CD4-positive, alpha-beta T cell treated with Interleukin-21 for 1 hour (primary cell): ENCODE data around the gene VWF.

Source experiments
- DNase-seq: peaks from one replicate; pipeline ENCODE4 v3.0.0-alpha.2; 2020

The VWF gene

DNA sequence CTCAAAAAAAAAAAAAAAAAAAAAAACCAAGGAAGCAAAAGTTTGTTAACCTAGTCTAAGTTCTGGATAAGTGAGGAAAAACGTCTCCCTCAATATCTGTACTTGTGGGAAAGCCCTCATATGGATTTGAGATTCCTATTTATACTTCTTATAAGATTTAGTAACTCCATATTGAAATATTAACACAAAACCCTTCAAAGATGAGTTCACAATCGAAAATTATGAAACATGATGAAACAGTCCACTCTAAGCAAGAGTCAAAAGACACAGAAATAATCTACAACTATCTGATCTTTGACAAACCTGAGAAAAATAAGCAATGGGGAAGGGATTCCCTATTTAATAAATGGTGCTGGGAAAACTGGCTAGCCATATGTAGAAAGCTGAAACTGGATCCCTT is 25.2 kb downstream of the VWF start:
- no peak for DNase-seq

DNA sequence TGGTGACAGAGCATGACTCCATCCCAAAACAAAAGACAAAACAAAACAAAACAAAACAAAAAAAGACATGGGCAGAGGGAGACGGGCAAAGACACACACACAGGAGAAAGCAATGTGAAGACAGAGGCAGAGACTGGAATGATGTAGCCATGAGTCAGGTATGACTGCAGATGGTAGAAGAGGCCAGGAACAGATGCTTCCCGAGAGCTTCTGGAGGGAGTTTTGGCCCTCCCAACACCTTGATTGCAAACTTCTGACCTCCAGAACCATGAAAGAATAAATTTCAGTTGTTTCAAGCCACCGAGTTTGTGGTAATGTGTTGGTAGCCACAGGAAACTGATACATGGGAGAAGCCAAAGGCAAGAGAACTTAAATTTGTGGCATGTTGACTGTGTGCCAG is 27.1 kb downstream of the VWF start:
- no peak for DNase-seq

DNA sequence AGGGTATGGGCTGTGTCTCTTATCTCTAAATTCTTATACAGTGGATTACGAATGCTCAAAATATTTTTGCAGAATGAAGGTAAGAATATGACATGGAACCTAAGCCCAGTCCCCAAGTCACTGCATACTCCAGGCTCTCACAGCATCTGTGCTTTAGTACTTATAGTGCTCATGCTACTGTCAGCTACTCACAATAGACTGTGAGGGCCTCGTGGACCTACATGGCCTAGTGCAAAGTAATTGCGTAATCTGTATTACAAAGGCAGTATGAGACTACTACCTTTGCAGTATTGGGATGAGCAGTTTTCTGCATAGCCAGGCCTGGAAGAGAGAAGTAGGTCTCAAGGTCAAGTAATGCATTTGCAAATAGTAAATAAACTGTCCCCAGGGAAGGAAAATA is 27.9 kb downstream of the VWF start:
- DNase-seq: no peak

DNA sequence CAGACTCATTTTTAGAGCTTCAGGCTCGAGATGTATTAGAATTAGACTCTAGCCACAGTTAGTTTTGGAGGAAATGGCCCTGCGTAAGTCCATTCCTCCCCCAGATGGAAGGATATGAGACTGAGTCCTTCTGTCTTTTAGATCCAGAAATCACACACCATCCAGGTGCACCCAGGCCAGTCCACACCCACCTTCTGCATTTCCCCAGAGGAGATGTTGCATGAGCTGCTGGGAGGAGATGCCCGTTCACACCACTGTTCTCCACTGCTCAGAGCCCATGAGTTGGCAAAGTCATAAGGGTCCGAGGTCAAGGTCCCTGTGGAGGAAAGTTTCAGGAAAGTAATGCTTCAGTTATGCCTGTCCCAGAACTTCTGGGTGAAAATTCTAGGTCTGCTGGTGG is 29.2 kb downstream of the VWF start:
- no peak for DNase-seq

GRCh38 chr12:6093764-6094163 is 30.7 kb downstream of the VWF start:
- no peak for DNase-seq

- DNase-seq: no peak
Measured at GRCh38 chr12:6092784-6093722, 31.4 kb downstream of the VWF start.

- no peak for DNase-seq
Measured at GRCh38 chr12:6091786-6092566, 32.5 kb downstream of the VWF start.

GRCh38 chr12:6090803-6091202 is 33.7 kb downstream of the VWF start:
- DNase-seq: no peak

GRCh38 chr12:6088921-6089747 is 35.3 kb downstream of the VWF start:
- DNase-seq: no peak

DNA sequence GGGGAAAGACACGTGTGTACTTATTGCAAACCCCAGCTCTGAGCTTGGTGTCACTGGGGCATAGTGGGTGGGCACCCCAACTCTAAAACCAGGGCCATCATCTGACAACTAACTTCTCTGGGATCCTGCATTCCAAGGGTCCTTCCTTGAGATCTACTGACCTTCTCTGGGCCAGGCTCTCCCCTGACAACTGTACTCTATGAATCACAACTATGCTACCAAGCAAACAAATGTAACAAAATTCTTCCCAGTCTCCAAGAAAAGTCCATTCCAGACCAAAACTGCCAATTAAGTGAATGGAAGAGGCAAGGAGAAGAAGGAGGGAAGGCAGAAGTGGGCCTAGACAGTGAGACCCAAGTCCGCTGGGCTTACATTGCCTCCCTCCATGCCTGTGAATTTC is 38.2 kb downstream of the VWF start:
- no peak for DNase-seq

DNA sequence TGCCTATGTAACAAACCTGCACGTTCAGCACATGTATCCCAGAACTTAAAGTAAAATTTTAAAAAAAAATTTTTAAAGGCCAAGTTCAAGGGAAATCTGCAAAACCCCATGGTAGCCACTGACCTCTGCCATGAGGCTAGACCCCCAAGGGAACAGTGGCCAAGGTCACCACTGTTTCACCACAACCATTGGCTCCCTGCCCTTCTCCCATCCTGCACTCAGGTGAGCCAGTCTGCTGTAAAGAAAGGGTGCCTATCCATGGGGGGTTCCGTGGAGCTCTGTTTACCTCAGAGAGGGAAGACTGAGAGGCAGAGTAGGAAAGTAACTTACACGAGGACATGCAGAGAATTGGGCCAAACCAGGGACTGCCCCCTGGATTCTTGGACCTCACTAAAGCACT is 38.6 kb downstream of the VWF start:
- no peak for DNase-seq

DNA sequence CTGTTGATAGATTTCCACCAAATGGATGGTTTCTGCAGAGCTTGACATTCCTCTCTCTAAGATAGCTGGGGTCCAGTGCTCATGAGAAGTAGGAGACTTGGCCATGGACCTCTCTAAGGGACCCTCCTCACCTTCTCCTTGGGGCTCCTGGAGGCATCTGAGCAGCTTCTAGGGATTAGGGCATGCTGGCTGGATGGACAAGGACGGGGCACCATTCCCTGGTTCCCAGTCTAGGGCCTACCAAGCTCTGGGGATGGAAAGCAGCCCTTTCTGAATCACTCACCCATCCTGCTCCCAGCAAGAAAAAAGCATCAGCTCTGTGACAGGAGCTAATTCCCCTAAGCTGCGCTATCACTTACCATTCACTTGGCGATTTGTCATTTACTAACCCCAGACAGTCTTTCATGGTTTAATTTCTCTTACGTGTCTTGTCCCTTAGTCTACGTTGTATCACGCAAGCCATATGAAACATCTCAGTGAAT is 39.5 kb downstream of the VWF start:
- no peak for DNase-seq

GRCh38 chr12:6084261-6084968 is 40.1 kb downstream of the VWF start:
- DNase-seq: no peak

GRCh38 chr12:6083601-6084000 is 40.9 kb downstream of the VWF start:
- no peak for DNase-seq

DNA sequence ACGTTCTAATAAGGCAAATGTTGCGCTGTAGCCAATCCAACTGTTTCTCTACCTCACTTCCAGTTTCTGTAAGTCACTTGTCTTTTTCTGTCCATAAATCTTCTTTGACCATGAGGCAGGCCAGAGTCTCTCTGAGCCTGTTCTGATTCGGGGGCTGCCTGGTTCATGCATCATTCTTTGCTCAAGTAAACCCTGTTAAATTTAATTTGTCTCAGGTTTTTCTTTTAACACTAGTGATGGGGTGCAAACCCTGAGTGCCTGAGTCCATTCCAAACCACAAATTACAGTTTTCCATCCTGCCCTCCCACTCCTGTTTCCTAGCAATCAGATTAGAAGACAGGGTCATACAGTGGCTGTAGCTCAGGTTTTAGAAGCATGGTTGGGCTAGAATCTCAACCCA is 41.9 kb downstream of the VWF start:
- DNase-seq: no peak

GRCh38 chr12:6080149-6081045 is 44.1 kb downstream of the VWF start:
- DNase-seq: no peak

DNA sequence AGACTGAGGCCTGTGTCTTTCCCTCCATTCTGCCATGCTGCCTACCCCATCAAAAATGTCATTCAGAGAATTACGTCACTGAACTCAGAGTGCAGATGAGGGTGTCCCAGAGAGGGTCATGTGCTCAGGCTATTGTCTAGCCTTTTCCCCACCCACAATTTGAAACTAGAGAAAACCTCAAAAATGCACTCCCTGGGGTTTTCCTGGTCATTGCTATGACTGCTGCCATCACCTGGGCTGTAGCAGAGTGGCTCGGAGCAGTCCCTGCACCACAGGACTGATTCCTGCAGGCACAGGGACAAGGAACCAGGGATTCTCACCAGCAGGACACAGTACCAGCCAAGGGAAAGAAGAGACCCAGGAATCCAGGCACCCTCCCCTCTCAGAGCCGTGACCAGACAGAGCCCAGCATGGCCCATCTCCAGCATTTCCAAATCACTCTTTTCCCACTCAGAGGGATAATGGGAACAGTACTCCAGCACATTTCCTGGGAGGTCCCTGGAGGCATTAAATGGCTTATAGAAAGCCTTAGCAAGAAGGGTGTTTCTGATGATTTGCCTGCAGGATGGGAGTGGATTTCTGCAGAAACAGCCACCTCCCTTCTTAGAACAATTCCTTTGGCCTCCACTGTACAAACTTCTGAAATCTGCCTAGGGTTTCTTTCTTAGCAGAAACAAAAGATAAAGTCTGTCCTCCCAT is 45.9 kb downstream of the VWF start:
- no peak for DNase-seq

- DNase-seq: no peak
Measured at GRCh38 chr12:6077692-6078083, 46.8 kb downstream of the VWF start.

GRCh38 chr12:6076776-6077691 is 47.4 kb downstream of the VWF start:
- no peak for DNase-seq

DNA sequence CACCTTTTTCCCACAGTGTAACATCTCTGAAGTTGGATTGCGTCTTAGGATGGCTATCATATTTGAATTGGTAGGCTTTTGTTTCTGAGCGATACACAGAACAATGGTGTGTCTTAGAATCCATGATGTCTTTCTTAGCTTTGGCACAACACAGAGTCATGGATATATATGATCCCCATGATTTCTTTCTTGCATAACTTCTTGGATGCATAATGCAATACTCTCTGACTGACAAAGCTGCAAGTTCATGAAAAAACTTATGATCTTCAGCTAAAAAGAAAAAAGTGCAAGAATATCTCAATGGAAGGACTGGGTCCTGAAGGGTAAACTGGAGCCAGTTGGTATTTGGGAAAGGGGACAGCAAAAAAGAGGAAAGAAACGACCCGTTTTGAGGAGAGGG is 48.1 kb downstream of the VWF start:
- DNase-seq: no peak
